ENCODE results near the gene FSTL4.
A peak's percentile ranks its signal among the peaks of the same experiment; 100 is the strongest.

The FSTL4 gene

DNA sequence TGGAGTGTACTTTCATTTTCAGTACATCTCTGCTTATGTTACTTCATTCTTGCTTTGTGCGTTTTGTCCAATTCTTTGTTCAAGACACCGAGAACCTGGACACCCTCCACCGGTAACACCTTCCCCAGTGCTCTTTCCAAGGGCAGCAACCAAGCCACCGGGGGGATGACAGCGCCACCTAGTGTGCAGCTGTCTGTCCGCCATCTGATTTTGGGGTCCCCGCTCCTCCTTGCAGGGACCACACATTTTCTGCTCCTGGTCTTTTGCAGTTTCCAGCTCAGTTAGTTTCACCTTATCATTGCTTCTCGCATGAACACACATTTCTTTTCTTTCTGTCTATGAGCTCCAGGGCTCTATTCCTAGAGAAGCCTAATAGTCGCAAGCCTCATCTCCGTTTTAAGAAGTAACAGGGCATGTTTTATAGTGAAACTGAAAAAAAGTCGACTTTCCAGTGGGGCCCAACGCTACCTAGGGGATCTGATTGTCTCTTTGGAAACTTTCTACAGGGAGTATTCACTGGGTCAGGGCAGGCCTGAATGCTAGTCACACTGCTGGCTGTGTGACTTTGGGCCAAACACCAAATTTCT is 152.1 kb downstream of the FSTL4 start:
- H3K9me3 Mint-ChIP-seq = no peaks in the 10 kb centered on the region
- peaks cover 5% of the 10 kb centered on the region for H3K4me1 Mint-ChIP-seq (ENCODE audit: low read depth)
- H3K27me3 Mint-ChIP-seq = no peaks in the 10 kb centered on the region
- no peak overlapping the region for H3K4me3 Mint-ChIP-seq
- H3K27ac Mint-ChIP-seq = no peak overlapping the region
- DNase-seq = peak; percentile 53
- no peaks in the 10 kb centered on the region for H3K36me3 Mint-ChIP-seq (ENCODE audit: low read depth)

DNA sequence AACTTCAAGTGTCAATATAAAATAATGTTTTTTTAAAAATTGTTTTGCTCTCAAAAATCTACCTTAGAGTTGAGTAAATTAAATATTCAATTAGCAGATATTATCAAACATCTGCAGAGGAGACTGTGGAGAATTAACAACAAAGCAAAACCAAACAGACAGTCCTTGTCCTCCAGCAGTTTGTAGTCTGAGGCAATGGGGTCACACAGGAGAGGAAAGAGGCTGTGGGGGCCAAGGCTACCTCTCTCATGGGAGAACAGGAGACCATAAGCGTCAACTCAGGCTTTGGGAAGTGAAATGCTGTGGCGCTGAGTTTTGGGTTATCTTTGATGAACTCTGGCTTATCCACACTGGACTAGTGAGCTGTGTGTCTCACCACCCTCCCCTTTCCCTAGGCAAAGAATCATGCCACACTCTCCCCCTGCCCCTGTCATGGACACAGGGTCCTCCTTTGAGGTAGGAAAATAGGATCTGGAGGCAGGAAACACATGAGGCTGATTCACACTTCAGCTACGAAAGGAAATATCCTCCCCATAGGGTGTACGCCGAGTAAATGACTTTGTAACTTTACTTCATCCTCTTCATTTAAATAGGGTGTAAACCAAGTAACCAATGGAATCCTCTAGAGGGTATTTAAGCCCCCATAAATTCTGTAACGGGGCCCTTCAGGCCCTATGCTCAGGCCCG is 152.7 kb downstream of the FSTL4 start:
- Mint-ChIP-seq H3K4me1 (ENCODE audit: low read depth) (peaks cover 5% of the 10 kb centered on the region), H3K27ac (no peak overlapping the region), H3K4me3 (no peak overlapping the region), H3K9me3 (no peaks in the 10 kb centered on the region), H3K27me3 (no peaks in the 10 kb centered on the region), H3K36me3 (ENCODE audit: low read depth) (no peaks in the 10 kb centered on the region)
- no peak for DNase-seq

DNA sequence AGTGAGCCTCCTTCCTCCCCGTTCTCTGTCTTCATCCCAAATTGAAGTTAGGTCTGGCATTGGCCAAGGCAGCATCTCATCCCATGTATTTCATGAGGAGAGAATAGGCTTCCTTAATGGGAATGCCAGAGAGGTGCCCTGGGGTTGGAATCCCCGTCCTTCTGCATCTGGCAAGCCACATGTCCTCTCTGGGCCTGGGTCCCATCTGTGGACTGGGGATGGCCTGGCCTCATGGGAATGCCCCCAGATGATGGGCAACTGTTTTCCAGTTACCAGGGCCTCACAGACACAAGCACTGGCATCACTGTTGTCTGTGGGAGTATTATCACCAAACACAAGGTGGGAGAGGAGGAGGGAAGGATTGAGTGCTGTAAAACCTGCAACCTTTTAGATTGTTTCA is 153.9 kb downstream of the FSTL4 start:
- DNase-seq = no peak
- H3K36me3 Mint-ChIP-seq (ENCODE audit: low read depth) = no peaks in the 10 kb centered on the region
- peaks cover 5% of the 10 kb centered on the region for H3K4me1 Mint-ChIP-seq (ENCODE audit: low read depth)
- H3K27ac Mint-ChIP-seq = no peak overlapping the region
- H3K9me3 Mint-ChIP-seq = no peaks in the 10 kb centered on the region
- no peaks in the 10 kb centered on the region for H3K27me3 Mint-ChIP-seq
- H3K4me3 Mint-ChIP-seq = no peak overlapping the region

DNA sequence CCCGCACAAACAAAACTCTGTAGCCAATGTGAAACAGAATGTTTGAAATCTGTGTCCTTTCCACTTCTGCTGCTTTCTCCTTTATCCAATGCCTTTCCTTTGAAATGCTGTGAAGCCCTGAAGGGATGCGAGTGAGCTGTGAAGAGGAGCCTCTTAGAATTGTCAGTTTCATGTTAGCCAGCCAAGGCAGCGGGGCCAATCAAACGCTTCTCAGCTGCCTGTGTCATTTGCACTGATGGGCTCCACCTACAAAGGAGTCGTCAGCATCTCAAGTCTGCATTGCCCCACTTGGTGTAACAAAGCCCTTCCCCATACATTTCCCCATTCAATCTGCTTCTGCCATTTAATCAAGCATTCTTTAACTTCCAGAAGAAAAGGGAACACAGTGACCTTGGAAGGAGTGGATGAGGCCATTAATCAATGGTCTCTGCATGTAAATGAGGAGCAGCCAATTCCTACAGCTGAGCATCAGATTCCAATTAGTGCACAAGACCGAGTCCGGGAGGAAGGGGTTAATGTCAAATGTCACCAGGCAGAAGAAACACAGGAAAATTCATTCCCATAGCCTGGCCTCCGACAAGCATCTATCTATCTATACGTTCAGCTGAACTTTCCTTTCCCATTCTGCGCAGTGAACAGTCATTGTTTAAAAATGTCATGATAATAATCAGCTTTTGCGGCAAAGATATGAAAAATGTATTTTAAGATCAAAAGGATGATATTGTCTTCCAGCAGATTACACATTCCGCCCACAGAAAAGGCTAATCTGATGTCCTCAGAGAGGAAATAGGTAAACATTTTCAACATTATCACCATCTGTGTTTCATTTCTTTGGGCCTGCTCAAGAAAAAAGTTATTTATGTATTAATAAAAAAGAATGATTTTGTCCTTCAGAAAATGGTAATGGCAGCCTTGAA is 154.6 kb downstream of the FSTL4 start:
- Mint-ChIP-seq H3K4me1 (ENCODE audit: low read depth) (peaks cover 5% of the 10 kb centered on the region), H3K27ac (no peak overlapping the region), H3K27me3 (no peaks in the 10 kb centered on the region), H3K36me3 (ENCODE audit: low read depth) (no peaks in the 10 kb centered on the region), H3K9me3 (no peaks in the 10 kb centered on the region), H3K4me3 (no peak overlapping the region)
- DNase-seq = no peak

DNA sequence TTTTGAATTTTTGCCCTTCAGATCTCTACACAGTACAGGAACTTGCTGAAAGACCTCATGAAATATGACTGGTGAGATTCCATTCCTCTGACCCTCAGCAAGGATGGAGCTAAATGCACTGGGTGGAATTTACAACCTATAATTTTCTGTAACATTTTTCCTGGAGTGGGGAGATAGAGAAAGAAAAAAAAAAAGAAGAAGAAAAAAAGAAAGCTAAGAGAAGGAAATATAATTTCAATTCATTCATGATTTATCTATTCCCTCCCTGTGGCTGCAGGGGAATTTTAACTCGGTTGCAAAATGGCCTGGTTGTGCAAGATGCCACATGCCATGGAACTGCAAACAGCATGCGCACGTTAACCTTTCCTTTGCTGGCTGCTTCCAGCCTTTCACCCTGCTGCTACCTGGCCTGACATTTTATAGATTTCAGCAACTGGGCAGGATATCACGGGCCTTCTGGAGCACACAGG is 155.4 kb downstream of the FSTL4 start:
- no peaks in the 10 kb centered on the region for H3K27me3 Mint-ChIP-seq
- H3K4me1 Mint-ChIP-seq (ENCODE audit: low read depth) = peaks cover 5% of the 10 kb centered on the region
- no peak for DNase-seq
- H3K4me3 Mint-ChIP-seq = no peak overlapping the region
- no peaks in the 10 kb centered on the region for H3K36me3 Mint-ChIP-seq (ENCODE audit: low read depth)
- no peaks in the 10 kb centered on the region for H3K9me3 Mint-ChIP-seq
- no peak overlapping the region for H3K27ac Mint-ChIP-seq

DNA sequence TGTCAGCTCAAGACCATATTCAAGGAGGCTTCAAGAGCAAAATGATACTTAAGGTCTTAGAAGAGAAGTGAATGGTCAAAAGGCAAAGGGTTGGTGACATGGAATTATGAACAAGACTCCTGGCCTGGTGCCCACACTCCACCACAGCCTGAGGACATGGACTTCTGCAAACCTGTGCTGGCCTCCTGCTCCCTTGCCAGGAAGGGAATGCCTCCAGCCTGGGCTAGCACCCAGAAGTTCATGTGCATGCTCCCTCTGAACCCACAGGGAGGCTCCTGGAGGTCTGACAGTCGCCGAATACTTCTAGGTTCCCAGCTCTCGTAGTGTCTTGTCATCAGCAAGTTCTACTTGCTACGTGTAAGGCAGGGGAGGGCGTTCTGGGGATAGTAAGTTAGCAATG is 156.7 kb downstream of the FSTL4 start:
- H3K27ac Mint-ChIP-seq = no peak overlapping the region
- H3K9me3 Mint-ChIP-seq = no peaks in the 10 kb centered on the region
- peaks cover 5% of the 10 kb centered on the region for H3K4me1 Mint-ChIP-seq (ENCODE audit: low read depth)
- no peaks in the 10 kb centered on the region for H3K27me3 Mint-ChIP-seq
- no peak for DNase-seq
- no peak overlapping the region for H3K4me3 Mint-ChIP-seq
- H3K36me3 Mint-ChIP-seq (ENCODE audit: low read depth) = no peaks in the 10 kb centered on the region

DNA sequence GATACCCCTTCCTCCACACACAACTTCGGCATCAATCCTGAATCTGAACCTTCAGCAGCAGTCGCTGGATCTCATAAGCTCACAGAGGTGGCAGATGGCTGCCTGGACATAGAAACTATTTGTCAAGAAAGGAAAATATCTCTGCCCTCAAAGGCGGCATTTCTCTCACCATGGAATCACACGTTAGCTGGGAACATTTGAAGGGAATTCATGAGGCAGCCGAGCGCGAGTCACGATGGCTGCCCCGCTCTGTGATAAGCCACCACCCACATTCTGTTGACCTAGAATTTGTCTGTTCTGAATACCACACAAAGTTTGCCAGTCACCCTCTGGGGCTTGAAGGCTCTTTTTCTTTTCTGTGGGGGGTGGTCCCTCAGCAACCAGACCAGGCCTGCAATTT is 157.9 kb downstream of the FSTL4 start:
- Mint-ChIP-seq H3K9me3 (no peaks in the 10 kb centered on the region), H3K27me3 (peaks cover 3% of the 10 kb centered on the region), H3K27ac (no peak overlapping the region), H3K4me3 (no peak overlapping the region), H3K36me3 (ENCODE audit: low read depth) (no peaks in the 10 kb centered on the region), H3K4me1 (ENCODE audit: low read depth) (peaks cover 5% of the 10 kb centered on the region)
- DNase-seq = no peak

DNA sequence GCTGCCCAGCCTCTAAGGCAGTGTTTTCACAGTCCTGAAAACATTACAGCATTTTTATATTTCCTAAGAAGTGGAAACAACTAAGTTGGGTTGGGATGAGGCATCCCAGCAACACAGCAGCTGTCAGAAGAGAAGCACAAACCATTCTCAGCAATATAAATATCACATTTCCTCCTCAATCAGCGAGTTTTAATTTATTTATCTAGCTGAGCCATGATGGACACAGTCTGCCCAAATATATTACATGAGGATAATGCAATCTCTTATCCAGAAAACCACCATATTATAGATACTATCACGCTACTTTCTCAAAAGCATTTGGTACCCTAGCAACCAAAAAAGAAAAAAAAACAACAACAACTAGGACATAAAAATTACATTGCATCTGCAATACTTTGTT is 158.5 kb downstream of the FSTL4 start:
- peaks cover 5% of the 10 kb centered on the region for H3K4me1 Mint-ChIP-seq (ENCODE audit: low read depth)
- H3K9me3 Mint-ChIP-seq = no peaks in the 10 kb centered on the region
- DNase-seq = no peak
- H3K4me3 Mint-ChIP-seq = no peak overlapping the region
- no peak overlapping the region for H3K27ac Mint-ChIP-seq
- H3K36me3 Mint-ChIP-seq (ENCODE audit: low read depth) = no peaks in the 10 kb centered on the region
- H3K27me3 Mint-ChIP-seq = peaks cover 3% of the 10 kb centered on the region

DNA sequence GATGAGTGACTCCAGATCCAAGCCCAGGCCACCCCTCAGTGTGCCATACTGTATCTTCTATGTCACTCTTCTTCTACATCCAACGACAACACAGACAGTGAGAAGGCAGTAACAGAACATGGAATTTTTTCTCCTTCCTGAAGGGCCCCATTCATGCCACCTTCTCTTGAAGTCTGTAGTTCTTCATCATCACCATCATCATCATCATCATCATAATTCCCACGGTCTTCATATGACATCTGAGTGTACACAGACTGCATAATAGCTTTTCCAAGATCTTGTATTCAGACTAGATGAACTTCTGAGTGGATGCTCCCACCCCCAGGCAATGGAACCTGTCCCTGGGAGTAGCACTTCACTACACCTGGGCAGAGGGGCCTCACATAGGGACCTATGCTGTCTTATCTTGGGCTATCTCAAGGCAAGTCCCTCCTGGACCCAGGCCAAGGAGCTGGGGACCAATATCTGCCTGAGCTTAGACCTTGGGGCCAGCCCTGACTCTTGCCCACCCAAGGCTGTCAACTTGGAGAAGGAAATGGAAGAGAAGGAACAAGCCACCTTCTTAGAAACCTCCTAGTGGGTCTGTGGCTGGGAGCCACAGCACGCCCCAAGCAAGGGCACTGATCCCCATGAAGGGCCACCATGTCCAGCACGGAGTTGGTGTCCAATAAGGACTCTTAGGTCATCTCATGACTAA is 159.1 kb downstream of the FSTL4 start:
- H3K4me3 Mint-ChIP-seq = no peak overlapping the region
- H3K36me3 Mint-ChIP-seq (ENCODE audit: low read depth) = no peaks in the 10 kb centered on the region
- H3K9me3 Mint-ChIP-seq = no peaks in the 10 kb centered on the region
- H3K27me3 Mint-ChIP-seq = peaks cover 3% of the 10 kb centered on the region
- H3K4me1 Mint-ChIP-seq (ENCODE audit: low read depth) = peaks cover 5% of the 10 kb centered on the region
- DNase-seq = no peak
- no peak overlapping the region for H3K27ac Mint-ChIP-seq

DNA sequence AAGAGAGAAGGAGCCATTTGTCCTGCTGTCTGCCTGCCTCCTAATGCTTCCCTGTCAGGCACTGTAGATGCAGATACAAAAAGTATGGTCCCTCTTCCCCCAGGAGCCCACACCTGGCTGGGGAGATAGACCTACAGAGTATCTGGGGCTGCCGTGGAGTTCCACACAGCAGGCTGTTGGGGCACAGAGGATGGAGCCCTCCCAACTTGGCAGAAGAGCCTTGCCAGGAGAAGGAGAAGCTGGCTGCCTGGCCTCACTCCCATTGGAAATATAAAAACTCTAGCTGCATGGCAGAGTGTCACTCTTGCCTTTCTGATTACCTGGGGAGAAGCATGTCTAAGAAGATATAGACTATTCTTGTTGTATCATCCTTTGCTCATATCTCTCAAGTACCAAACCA is 160.4 kb downstream of the FSTL4 start:
- DNase-seq = no peak
- H3K27me3 Mint-ChIP-seq = peaks cover 3% of the 10 kb centered on the region
- no peaks in the 10 kb centered on the region for H3K36me3 Mint-ChIP-seq (ENCODE audit: low read depth)
- no peak overlapping the region for H3K27ac Mint-ChIP-seq
- H3K4me3 Mint-ChIP-seq = no peak overlapping the region
- H3K9me3 Mint-ChIP-seq = no peaks in the 10 kb centered on the region
- no peaks in the 10 kb centered on the region for H3K4me1 Mint-ChIP-seq (ENCODE audit: low read depth)

DNA sequence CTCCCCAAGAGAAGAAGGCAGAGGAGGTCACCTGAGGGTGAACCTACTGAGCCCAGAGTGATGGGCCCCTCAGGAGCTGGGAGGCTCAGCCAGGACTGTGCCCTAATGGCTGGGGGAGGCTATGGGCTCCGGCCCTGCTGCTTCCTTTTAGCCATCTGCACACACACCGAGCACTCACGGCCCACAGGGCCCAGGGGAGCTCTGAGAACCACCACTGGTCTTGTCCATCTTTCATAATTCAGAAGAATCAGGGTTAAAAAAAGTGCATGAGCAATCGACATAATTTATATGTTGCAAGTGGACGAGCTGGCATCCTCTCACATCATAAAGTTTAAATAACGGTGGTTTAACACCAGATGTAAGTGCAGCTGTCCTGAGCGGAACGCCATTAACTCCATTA is 162.1 kb downstream of the FSTL4 start:
- DNase-seq = no peak
- no peaks in the 10 kb centered on the region for H3K9me3 Mint-ChIP-seq
- no peak overlapping the region for H3K4me3 Mint-ChIP-seq
- H3K27ac Mint-ChIP-seq = no peak overlapping the region
- no peaks in the 10 kb centered on the region for H3K4me1 Mint-ChIP-seq (ENCODE audit: low read depth)
- H3K36me3 Mint-ChIP-seq (ENCODE audit: low read depth) = no peaks in the 10 kb centered on the region
- peaks cover 3% of the 10 kb centered on the region for H3K27me3 Mint-ChIP-seq

DNA sequence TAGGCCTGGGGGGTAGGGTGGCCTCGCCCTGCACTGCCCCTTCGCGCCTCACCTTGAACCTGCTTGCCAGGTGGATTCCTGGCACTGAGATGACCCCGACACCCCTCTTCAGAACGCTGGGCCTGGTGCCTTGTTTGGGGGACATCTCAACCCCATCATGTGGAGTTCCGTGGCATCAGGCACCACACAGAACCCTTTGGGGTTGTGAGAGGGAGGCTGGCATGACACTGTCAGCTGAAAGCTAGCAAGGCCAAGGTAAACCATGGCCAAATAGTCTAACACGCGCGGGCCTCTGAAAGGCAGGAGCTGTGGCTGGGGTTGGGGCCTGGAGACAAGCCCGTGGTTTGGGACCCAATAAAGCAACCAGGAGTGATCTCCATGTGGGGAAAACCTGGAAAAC is 163.2 kb downstream of the FSTL4 start:
- no peak overlapping the region for H3K4me3 Mint-ChIP-seq
- DNase-seq = no peak
- no peaks in the 10 kb centered on the region for H3K9me3 Mint-ChIP-seq
- peaks cover 3% of the 10 kb centered on the region for H3K27me3 Mint-ChIP-seq
- H3K4me1 Mint-ChIP-seq (ENCODE audit: low read depth) = no peaks in the 10 kb centered on the region
- H3K27ac Mint-ChIP-seq = no peak overlapping the region
- no peaks in the 10 kb centered on the region for H3K36me3 Mint-ChIP-seq (ENCODE audit: low read depth)

DNA sequence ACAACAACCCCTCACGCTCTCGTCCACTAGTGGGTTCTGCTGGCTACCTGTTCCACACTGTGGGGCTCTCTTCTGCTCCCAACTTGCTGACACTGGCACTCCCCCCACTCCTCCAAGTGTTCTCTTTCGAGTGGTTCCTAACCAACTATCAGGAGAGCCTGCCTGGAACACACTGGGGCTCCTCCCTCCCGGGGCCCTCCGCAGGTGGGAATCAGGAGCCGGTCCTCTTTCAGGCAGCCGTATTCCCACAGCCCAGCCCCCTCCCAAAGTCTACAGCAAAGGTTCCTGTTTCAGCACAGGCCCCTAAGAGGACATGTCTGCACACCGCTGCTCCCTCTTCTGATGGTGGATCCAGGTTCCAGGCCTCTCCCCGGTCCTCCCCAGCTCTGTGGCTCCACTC is 165.9 kb downstream of the FSTL4 start:
- DNase-seq = no peak
- H3K9me3 Mint-ChIP-seq = no peaks in the 10 kb centered on the region
- H3K4me3 Mint-ChIP-seq = no peak overlapping the region
- no peaks in the 10 kb centered on the region for H3K36me3 Mint-ChIP-seq (ENCODE audit: low read depth)
- H3K27me3 Mint-ChIP-seq = peaks cover 3% of the 10 kb centered on the region
- no peak overlapping the region for H3K27ac Mint-ChIP-seq
- no peaks in the 10 kb centered on the region for H3K4me1 Mint-ChIP-seq (ENCODE audit: low read depth)

DNA sequence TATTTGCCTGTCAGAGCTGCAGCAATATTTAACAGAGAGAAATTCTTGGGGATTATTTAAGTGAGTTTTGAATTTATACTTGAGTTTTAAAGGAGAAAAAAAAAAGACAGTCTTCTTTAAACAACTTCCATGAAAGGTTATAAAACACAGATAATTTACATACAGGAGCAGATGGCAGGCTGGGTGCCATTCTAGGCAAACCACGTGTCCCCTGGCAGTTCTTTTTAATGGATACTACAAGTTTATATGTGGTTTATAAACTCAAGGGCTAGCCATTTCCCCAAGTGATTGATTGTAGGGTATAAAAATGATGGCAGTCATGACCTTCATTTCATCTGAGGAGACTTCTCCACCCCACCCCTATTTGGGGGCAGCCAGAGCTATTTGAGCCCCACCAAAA is 166.6 kb downstream of the FSTL4 start:
- H3K4me1 Mint-ChIP-seq (ENCODE audit: low read depth) = no peaks in the 10 kb centered on the region
- no peak overlapping the region for H3K4me3 Mint-ChIP-seq
- no peaks in the 10 kb centered on the region for H3K36me3 Mint-ChIP-seq (ENCODE audit: low read depth)
- DNase-seq = no peak
- H3K27ac Mint-ChIP-seq = no peak overlapping the region
- peaks cover 3% of the 10 kb centered on the region for H3K27me3 Mint-ChIP-seq
- H3K9me3 Mint-ChIP-seq = no peaks in the 10 kb centered on the region

All from activated T-cell treated with anti-CD3 and anti-CD28 coated beads, Interleukin-2, amount 50 U/mL, for 24 hours (primary cell).